Sigmoid colon (tissue), 4 donors: Measurements from ENCODE around the gene RASSF5.

ENCODE experiments used
- EP300 ChIP-seq, 4 donors: sonication (generic); formaldehyde crosslinking; IDR thresholded peaks; one replicate each; pipeline ENCODE4 v1.6.1; 2017; ENCODE audit warnings: antibody characterized with exemption in 4 of 4
- POLR2A ChIP-seq, 2 donors: fragments of 450-650 bp; IDR thresholded peaks; one replicate each; pipeline ENCODE4 v1.6.1; 2016; ENCODE audit warnings: antibody characterized with exemption in 2 of 2, mild to moderate bottlenecking in 2 of 2, moderate library complexity in 2 of 2
- POLR2AphosphoS5 ChIP-seq, 4 donors: sonication (generic); formaldehyde crosslinking; IDR thresholded peaks; one replicate each; pipeline ENCODE4 v1.6.1; 2017; ENCODE audit warnings: antibody characterized with exemption in 4 of 4

- no peak for TF ChIP-seq POLR2A (IDR thresholded peaks at IDR 0.05)
- TF ChIP-seq POLR2AphosphoS5 (IDR thresholded peaks at IDR 0.05), result no peak
- TF ChIP-seq EP300 (IDR thresholded peaks at IDR 0.05), result no peak
These were observed 129.3 kb downstream of the RASSF5 start for GRCh38 chr1:206636671-206637070.
